Measurements from ENCODE around the gene DYNLT4. TPM values are rescaled to one million over a fixed set of nuclear protein-coding genes. Genes with fewer than 3 reads are reported as not detected.

The DYNLT4 gene
- total and polyA plus RNA-seq, 2 of the 8 experiments (the other 6 are each of a cell fraction or from before 2014, with no cell fraction given) = 0.29 TPM; not detected in 1

GRCh38 chr1:44835738-44836675, 28.9 kb upstream of the DYNLT4 start:
- peaks cover 0 to 4% (median 1%) of the 10 kb centered on the region in 4 experiments; a peak in 4 of 7 replicates for H3K4me1 ChIP-seq (replicated peaks in 1 of 4; ENCODE audit: control insufficient read depth in 3 of 4, insufficient read depth in 4 of 4, low read length in 3 of 4)
- H4K91ac ChIP-seq (replicated peaks; ENCODE audit: insufficient read length, low read length) = no peak overlapping the region
- H3K36me3 ChIP-seq (ENCODE audit: control insufficient read depth in 2 of 4, insufficient read depth in 4 of 4, low read length in 3 of 4) = no peaks in the 10 kb centered on the region
- CTCF ChIA-PET (ENCODE audit: partially characterized antibody) = interaction anchor here (0.8 to 3.1 kb wide), 25 partner anchors 10 to 659 kb away, joined by 3 to 25 read pairs (median 5); partner anchors contain the start of genes HECTD3, RNU5D-1 and UROD
- H3K9me3 ChIP-seq (ENCODE audit: insufficient read depth in 2 of 2, low read depth in 1 of 2, low read length in 1 of 2) = no peaks in the 10 kb centered on the region
- no peaks in the 10 kb centered on the region for H3K79me1 ChIP-seq (ENCODE audit: low read depth, low read length)
- H3K23ac ChIP-seq (ENCODE audit: insufficient read length) = no peak overlapping the region
- H3K79me2 ChIP-seq (ENCODE audit: control insufficient read depth in 1 of 2, insufficient read depth in 2 of 2, low read length in 2 of 2) = no peaks in the 10 kb centered on the region
- no peak overlapping the region for H3K4me3 ChIP-seq (ENCODE audit: extremely low read depth in 1 of 4, insufficient read depth in 2 of 4, low read depth in 3 of 4, low read length in 4 of 4)
- no peak overlapping the region for H2BK5ac ChIP-seq (ENCODE audit: low read depth, low read length)
- 72% methylated on average over 23 of the region's 23 CpGs; no CpG with 5 or more reads in 1 of the 2 experiments for WGBS, 2 experiments (ENCODE audit: extremely low coverage in 1 of 2, insufficient coverage in 1 of 2, insufficient read length in 1 of 2, insufficient replicate concordance in 2 of 2, low coverage in 1 of 2, low lambda C conversion rate in 2 of 2, missing lambda C conversion rate in 1 of 2)
- no peaks in the 10 kb centered on the region for H3K27me3 ChIP-seq (replicated peaks in 1 of 4; ENCODE audit: control insufficient read depth in 3 of 4, extremely low read depth in 1 of 4, insufficient read depth in 3 of 4, low read length in 3 of 4)
- H4K5ac ChIP-seq (ENCODE audit: insufficient read length, low read depth, low read length) = no peak overlapping the region
- no peaks in the 10 kb centered on the region for H4K20me1 ChIP-seq (replicated peaks in 1 of 2; ENCODE audit: control insufficient read depth in 1 of 2, insufficient read depth in 2 of 2, low read length in 2 of 2)
- FAIRE-seq = peak; percentile 95
- no peak overlapping the region for H3K27ac ChIP-seq (ENCODE audit: low read depth, low read length)
- no peak overlapping the region for H2BK20ac ChIP-seq (ENCODE audit: low read length)
- H3K23me2 ChIP-seq (ENCODE audit: low read depth, low read length) = no peaks in the 10 kb centered on the region
- no peak overlapping the region for H3K18ac ChIP-seq (ENCODE audit: extremely low read depth, low read length)
- H3K14ac ChIP-seq (ENCODE audit: insufficient read length) = no peak overlapping the region
- no peak overlapping the region for H2AK5ac ChIP-seq (ENCODE audit: low read depth, low read length)
- DNase-seq (ENCODE audit: low read depth in 1 of 2, low spot score in 2 of 2) = peak; percentile 69 to 95
- H2BK12ac ChIP-seq (ENCODE audit: low read depth, low read length) = no peak overlapping the region; the same call in 1 of the 2 replicates
- POLR2A ChIA-PET (ENCODE audit: partially characterized antibody) = interaction anchor here (0.9 to 2.2 kb wide), 4 partner anchors 15 to 61 kb away, joined by 3 to 9 read pairs (median 5); partner anchors contain the start of genes PLK3 and RPS8
- peak overlapping the region; percentile 80; the same call in 1 of the 2 replicates for H2AFZ ChIP-seq (ENCODE audit: low read length)
- H2BK15ac ChIP-seq (ENCODE audit: low read length) = no peak overlapping the region
- H3K9ac ChIP-seq (replicated peaks in 1 of 4; ENCODE audit: extremely low read depth in 1 of 4, low read depth in 3 of 4, low read length in 3 of 4) = no peak overlapping the region
- H4K8ac ChIP-seq (ENCODE audit: extremely low read depth, insufficient read depth, low read length) = no peak overlapping the region
- no peak overlapping the region for H3K4me2 ChIP-seq (ENCODE audit: insufficient read depth in 1 of 2, low read depth in 2 of 2, low read length in 2 of 2)
- no peak overlapping the region for H3K4ac ChIP-seq (replicated peaks; ENCODE audit: insufficient read length, low read depth, low read length)
- H2BK120ac ChIP-seq (replicated peaks; ENCODE audit: low read depth, low read length) = no peak overlapping the region
- H3K56ac ChIP-seq (replicated peaks; ENCODE audit: insufficient read length, low read depth, low read length) = no peak overlapping the region
- TF ChIP-seq ASH2L (IDR thresholded peaks at IDR 0.05; ENCODE audit: low read length) (no peak), BRCA1 (IDR thresholded peaks at IDR 0.05; ENCODE audit: low read depth, low read length) (no peak), NRF1 (IDR thresholded peaks at IDR 0.05; ENCODE audit: low read depth, low read length) (no peak), SUZ12 (IDR thresholded peaks at IDR 0.05; ENCODE audit: low read length) (no peak), CREB1 (IDR thresholded peaks at IDR 0.05) (0 out of 2 replicates have a peak, but pooled peaks have one; percentile 31), POLR2A (IDR thresholded peaks at IDR 0.05; ENCODE audit: control extremely low read depth in 1 of 2, low read depth in 2 of 2, low read length in 2 of 2) (no peak), KDM5A (IDR thresholded peaks at IDR 0.05; ENCODE audit: low read length) (no peak), EGR1 (IDR thresholded peaks at IDR 0.05; ENCODE audit: borderline replicate concordance, low read depth, low read length) (no peak), CTCF (IDR thresholded peaks at IDR 0.05; ENCODE audit: control extremely low read depth in 1 of 3, insufficient read depth in 1 of 3, low read depth in 1 of 3, low read length in 3 of 3) (peak; percentile 82 to 97 (median 94)), CHD2 (IDR thresholded peaks at IDR 0.05; ENCODE audit: low read length) (no peak)
